ENCODE measurements around the gene NBPF1. TPM values are rescaled to one million over a fixed set of nuclear protein-coding genes. Genes with fewer than 3 reads are reported as not detected.

Gene NBPF1
- total and polyA plus RNA-seq, 9 of the 15 experiments (the other 6 are each of a cell fraction or from before 2014, with no cell fraction given): 5.2 to 42.6 (median 24.1) TPM

DNA sequence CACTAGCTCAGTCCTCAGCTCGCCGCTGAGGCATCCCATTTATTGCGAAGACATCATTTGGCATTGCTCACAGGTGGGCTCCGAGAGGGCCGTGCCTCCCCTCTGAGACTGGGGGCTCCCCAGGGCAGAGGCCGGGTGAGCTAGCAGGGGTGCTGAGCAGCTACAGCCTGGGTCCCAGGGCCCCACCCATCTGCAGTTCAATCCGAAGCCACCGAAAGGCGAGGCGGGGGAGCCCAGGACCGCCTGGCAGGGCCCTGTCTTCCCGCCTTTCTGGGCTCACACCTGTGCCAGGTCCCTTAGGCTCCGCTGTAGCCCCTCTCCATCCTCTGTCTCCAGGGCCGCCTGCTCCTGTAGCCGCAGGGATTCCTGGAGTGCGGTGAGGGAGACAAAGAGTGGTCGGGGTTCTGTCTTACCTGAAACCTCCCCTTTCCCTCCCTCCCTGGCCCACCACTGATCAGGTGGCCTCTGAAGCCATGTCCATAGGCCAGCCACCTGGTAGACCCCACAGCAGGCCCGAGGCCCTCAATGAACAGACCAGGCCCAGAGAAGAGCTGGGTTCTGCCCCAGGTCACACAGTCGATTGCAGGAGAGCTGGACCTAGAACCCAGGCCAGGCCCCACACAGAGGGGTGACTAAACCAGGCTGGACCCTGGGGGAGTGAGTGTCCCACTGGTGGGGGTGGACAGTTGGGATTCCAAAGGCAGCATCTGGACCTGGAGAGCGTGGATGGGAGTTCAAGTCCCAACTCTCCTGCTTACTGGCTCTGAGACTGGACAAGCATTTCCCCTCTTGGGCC is 18.1 kb upstream of the NBPF1 start (continued):
- TF ChIP-seq, protein P1, sequence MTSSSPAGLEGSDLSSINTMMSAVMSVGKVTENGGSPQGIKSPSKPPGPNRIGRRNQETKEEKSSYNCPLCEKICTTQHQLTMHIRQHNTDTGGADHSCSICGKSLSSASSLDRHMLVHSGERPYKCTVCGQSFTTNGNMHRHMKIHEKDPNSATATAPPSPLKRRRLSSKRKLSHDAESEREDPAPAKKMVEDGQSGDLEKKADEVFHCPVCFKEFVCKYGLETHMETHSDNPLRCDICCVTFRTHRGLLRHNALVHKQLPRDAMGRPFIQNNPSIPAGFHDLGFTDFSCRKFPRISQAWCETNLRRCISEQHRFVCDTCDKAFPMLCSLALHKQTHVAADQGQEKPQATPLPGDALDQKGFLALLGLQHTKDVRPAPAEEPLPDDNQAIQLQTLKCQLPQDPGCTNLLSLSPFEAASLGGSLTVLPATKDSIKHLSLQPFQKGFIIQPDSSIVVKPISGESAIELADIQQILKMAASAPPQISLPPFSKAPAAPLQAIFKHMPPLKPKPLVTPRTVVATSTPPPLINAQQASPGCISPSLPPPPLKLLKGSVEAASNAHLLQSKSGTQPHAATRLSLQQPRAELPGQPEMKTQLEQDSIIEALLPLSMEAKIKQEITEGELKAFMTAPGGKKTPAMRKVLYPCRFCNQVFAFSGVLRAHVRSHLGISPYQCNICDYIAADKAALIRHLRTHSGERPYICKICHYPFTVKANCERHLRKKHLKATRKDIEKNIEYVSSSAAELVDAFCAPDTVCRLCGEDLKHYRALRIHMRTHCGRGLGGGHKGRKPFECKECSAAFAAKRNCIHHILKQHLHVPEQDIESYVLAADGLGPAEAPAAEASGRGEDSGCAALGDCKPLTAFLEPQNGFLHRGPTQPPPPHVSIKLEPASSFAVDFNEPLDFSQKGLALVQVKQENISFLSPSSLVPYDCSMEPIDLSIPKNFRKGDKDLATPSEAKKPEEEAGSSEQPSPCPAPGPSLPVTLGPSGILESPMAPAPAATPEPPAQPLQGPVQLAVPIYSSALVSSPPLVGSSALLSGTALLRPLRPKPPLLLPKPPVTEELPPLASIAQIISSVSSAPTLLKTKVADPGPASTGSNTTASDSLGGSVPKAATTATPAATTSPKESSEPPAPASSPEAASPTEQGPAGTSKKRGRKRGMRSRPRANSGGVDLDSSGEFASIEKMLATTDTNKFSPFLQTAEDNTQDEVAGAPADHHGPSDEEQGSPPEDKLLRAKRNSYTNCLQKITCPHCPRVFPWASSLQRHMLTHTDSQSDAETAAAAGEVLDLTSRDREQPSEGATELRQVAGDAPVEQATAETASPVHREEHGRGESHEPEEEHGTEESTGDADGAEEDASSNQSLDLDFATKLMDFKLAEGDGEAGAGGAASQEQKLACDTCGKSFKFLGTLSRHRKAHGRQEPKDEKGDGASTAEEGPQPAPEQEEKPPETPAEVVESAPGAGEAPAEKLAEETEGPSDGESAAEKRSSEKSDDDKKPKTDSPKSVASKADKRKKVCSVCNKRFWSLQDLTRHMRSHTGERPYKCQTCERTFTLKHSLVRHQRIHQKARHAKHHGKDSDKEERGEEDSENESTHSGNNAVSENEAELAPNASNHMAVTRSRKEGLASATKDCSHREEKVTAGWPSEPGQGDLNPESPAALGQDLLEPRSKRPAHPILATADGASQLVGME (CRISPR knock-in tag; IDR thresholded peaks at IDR 0.05): peak; percentile 7; the same call in 1 of the 2 replicates
- TF ChIP-seq HMGN3 (IDR thresholded peaks at IDR 0.05; ENCODE audit: borderline replicate concordance, extremely low read depth, insufficient read length, low read depth, low read length) (peak; percentile 25), ZBED1 (IDR thresholded peaks at IDR 0.05) (0 out of 2 replicates have a peak, but pooled peaks have one; percentile 38), PHTF2 (CRISPR knock-in tag; IDR thresholded peaks at IDR 0.05) (no peak), ZFX (CRISPR knock-in tag; IDR thresholded peaks at IDR 0.05) (peak; percentile 2; the same call in 1 of the 2 replicates), MTA3 (IDR thresholded peaks at IDR 0.05; ENCODE audit: borderline replicate concordance) (no peak), ATF1 (CRISPR knock-in tag; IDR thresholded peaks at IDR 0.05) (0 out of 2 replicates have a peak, but pooled peaks have one; percentile 9), ATF1 (tag; IDR thresholded peaks at IDR 0.05) (no peak), ZNF184 (CRISPR knock-in tag; IDR thresholded peaks at IDR 0.05) (0 out of 2 replicates have a peak, but pooled peaks have one; percentile 35)
- TF ChIP-seq, protein P2, sequence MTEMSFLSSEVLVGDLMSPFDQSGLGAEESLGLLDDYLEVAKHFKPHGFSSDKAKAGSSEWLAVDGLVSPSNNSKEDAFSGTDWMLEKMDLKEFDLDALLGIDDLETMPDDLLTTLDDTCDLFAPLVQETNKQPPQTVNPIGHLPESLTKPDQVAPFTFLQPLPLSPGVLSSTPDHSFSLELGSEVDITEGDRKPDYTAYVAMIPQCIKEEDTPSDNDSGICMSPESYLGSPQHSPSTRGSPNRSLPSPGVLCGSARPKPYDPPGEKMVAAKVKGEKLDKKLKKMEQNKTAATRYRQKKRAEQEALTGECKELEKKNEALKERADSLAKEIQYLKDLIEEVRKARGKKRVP (CRISPR knock-in tag; IDR thresholded peaks at IDR 0.05): 0 out of 2 replicates have a peak, but pooled peaks have one; percentile 35
- TF ChIP-seq, protein P3, sequence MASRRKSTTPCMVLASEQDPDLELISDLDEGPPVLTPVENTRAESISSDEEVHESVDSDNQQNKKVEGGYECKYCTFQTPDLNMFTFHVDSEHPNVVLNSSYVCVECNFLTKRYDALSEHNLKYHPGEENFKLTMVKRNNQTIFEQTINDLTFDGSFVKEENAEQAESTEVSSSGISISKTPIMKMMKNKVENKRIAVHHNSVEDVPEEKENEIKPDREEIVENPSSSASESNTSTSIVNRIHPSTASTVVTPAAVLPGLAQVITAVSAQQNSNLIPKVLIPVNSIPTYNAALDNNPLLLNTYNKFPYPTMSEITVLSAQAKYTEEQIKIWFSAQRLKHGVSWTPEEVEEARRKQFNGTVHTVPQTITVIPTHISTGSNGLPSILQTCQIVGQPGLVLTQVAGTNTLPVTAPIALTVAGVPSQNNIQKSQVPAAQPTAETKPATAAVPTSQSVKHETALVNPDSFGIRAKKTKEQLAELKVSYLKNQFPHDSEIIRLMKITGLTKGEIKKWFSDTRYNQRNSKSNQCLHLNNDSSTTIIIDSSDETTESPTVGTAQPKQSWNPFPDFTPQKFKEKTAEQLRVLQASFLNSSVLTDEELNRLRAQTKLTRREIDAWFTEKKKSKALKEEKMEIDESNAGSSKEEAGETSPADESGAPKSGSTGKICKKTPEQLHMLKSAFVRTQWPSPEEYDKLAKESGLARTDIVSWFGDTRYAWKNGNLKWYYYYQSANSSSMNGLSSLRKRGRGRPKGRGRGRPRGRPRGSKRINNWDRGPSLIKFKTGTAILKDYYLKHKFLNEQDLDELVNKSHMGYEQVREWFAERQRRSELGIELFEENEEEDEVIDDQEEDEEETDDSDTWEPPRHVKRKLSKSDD (conservative IDR thresholded peaks at IDR 0.05; ENCODE audit: low read length): no peak
- TF ChIP-seq, protein P4, sequence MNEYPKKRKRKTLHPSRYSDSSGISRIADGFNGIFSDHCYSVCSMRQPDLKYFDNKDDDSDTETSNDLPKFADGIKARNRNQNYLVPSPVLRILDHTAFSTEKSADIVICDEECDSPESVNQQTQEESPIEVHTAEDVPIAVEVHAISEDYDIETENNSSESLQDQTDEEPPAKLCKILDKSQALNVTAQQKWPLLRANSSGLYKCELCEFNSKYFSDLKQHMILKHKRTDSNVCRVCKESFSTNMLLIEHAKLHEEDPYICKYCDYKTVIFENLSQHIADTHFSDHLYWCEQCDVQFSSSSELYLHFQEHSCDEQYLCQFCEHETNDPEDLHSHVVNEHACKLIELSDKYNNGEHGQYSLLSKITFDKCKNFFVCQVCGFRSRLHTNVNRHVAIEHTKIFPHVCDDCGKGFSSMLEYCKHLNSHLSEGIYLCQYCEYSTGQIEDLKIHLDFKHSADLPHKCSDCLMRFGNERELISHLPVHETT (CRISPR knock-in tag; conservative IDR thresholded peaks at IDR 0.05 in 1 of 2, IDR thresholded peaks at IDR 0.05 in 1 of 2): peak in 1 of 2 experiments; percentile 88; a peak in 1 of 4 replicates
- TF ChIP-seq, protein P5, sequence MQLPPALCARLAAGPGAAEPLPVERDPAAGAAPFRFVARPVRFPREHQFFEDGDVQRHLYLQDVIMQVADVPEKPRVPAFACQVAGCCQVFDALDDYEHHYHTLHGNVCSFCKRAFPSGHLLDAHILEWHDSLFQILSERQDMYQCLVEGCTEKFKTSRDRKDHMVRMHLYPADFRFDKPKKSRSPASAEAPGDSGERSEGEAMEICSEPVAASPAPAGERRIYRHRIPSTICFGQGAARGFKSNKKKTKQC (CRISPR knock-in tag; IDR thresholded peaks at IDR 0.05): peak; percentile 23; the same call in 1 of the 2 replicates
